Neural cell (in vitro differentiated cells): ENCODE results near the gene ULK3.

Source experiments
- EZH2 ChIP-seq: fragments of 200-600, 300-800 bp; shearing (Covaris generic), sonication (generic); IDR thresholded peaks from 2 replicates; pipeline ENCODE4 v1.6.1; 2014; ENCODE audit warnings: antibody characterized with exemption, low read length, borderline replicate concordance, mild to moderate bottlenecking; ENCODE audit not compliant: insufficient read depth, poor library complexity, severe bottlenecking
- MXI1 ChIP-seq: fragments of 450-650 bp; conservative IDR thresholded peaks from 2 replicates; pipeline ENCODE4 v1.6.1; 2014; ENCODE audit warnings: antibody characterized with exemption, mild to moderate bottlenecking; ENCODE audit not compliant: poor library complexity, severe bottlenecking
- RAD21 ChIP-seq: fragments of 450-650 bp; conservative IDR thresholded peaks from 2 replicates; pipeline ENCODE4 v1.6.1; 2014; ENCODE audit warnings: antibody characterized with exemption, mild to moderate bottlenecking, moderate library complexity
- SMC3 ChIP-seq: fragments of 450-650 bp; conservative IDR thresholded peaks from 2 replicates; pipeline ENCODE4 v1.6.1; 2014; ENCODE audit warnings: antibody characterized with exemption, mild to moderate bottlenecking, moderate library complexity; ENCODE audit not compliant: poor library complexity
- TAF1 ChIP-seq: IDR thresholded peaks from 2 replicates; pipeline ENCODE4 v1.6.1; 2012; ENCODE audit warnings: low read depth
- TF ChIP-seq, protein P1 (sequence below): fragments of 450-650 bp; IDR thresholded peaks from 2 replicates; pipeline ENCODE4 v1.5.1; 2014; ENCODE audit warnings: antibody characterized with exemption, mild to moderate bottlenecking, moderate library complexity; ENCODE audit not compliant: poor library complexity, severe bottlenecking
- TF ChIP-seq, protein P2 (sequence below): IDR thresholded peaks from 2 replicates; pipeline ENCODE4 v1.6.1; 2012; ENCODE audit warnings: borderline replicate concordance

GRCh38 chr15:74815121-74815934, 27.6 kb downstream of the ULK3 start:
- TF ChIP-seq EZH2 (no peak), RAD21 (no peak), TAF1 (no peak), MXI1 (no peak), SMC3 (no peak)
- TF ChIP-seq, protein P1, sequence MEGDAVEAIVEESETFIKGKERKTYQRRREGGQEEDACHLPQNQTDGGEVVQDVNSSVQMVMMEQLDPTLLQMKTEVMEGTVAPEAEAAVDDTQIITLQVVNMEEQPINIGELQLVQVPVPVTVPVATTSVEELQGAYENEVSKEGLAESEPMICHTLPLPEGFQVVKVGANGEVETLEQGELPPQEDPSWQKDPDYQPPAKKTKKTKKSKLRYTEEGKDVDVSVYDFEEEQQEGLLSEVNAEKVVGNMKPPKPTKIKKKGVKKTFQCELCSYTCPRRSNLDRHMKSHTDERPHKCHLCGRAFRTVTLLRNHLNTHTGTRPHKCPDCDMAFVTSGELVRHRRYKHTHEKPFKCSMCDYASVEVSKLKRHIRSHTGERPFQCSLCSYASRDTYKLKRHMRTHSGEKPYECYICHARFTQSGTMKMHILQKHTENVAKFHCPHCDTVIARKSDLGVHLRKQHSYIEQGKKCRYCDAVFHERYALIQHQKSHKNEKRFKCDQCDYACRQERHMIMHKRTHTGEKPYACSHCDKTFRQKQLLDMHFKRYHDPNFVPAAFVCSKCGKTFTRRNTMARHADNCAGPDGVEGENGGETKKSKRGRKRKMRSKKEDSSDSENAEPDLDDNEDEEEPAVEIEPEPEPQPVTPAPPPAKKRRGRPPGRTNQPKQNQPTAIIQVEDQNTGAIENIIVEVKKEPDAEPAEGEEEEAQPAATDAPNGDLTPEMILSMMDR = no peak
- TF ChIP-seq, protein P2, sequence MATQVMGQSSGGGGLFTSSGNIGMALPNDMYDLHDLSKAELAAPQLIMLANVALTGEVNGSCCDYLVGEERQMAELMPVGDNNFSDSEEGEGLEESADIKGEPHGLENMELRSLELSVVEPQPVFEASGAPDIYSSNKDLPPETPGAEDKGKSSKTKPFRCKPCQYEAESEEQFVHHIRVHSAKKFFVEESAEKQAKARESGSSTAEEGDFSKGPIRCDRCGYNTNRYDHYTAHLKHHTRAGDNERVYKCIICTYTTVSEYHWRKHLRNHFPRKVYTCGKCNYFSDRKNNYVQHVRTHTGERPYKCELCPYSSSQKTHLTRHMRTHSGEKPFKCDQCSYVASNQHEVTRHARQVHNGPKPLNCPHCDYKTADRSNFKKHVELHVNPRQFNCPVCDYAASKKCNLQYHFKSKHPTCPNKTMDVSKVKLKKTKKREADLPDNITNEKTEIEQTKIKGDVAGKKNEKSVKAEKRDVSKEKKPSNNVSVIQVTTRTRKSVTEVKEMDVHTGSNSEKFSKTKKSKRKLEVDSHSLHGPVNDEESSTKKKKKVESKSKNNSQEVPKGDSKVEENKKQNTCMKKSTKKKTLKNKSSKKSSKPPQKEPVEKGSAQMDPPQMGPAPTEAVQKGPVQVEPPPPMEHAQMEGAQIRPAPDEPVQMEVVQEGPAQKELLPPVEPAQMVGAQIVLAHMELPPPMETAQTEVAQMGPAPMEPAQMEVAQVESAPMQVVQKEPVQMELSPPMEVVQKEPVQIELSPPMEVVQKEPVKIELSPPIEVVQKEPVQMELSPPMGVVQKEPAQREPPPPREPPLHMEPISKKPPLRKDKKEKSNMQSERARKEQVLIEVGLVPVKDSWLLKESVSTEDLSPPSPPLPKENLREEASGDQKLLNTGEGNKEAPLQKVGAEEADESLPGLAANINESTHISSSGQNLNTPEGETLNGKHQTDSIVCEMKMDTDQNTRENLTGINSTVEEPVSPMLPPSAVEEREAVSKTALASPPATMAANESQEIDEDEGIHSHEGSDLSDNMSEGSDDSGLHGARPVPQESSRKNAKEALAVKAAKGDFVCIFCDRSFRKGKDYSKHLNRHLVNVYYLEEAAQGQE = no peak
